ENCODE results near the gene HMOX2.

- TF ChIP-seq POLR2A (IDR thresholded peaks at IDR 0.05; ENCODE audit: extremely low read depth, insufficient read length) (no peak), CTCF (IDR thresholded peaks at IDR 0.05; ENCODE audit: low read depth, low read length) (no peak), MAX (IDR thresholded peaks at IDR 0.05; ENCODE audit: low read depth, low read length) (no peak)
These were observed 21.1 kb upstream of the HMOX2 start for GRCh38 chr16:4455081-4455480.

Measured in NB4 (cell line).